GM21619 (cell line): ENCODE measurements around the gene REV3L.
A peak's percentile ranks its signal among the peaks of the same experiment; 100 is the strongest.
"Not testable (repeated sequence)": the region's sequence is repeated elsewhere in the genome, so short reads cannot be mapped to it uniquely, and the experiment has no call there.

Experiments
- ATAC-seq: cut with Tn5 transposase; IDR thresholded peaks from one replicate; pipeline ENCODE4 v1.9.1; 2021; ENCODE audit not compliant: unreplicated experiment

The REV3L gene

GRCh38 chr6:111381123-111381522 lies 101.9 kb downstream of the REV3L start:
- no peak for ATAC-seq

- ATAC-seq = no peak
Observed at GRCh38 chr6:111379831-111380230, 103.2 kb downstream of the REV3L start.

GRCh38 chr6:111379302-111379701 lies 103.7 kb downstream of the REV3L start:
- ATAC-seq = no peak

- ATAC-seq = no peak
Observed at GRCh38 chr6:111377558-111378120, 105.4 kb downstream of the REV3L start.

GRCh38 chr6:111367393-111368088 lies 115.5 kb downstream of the REV3L start:
- ATAC-seq = no peak

- ATAC-seq = no peak
Observed at GRCh38 chr6:111361648-111362047, 121.4 kb downstream of the REV3L start.

GRCh38 chr6:111358454-111358853 lies 124.6 kb downstream of the REV3L start:
- no peak for ATAC-seq

- no peak for ATAC-seq
Observed at GRCh38 chr6:111357705-111358104, 125.3 kb downstream of the REV3L start.

- ATAC-seq = no peak
Observed at GRCh38 chr6:111356551-111356950, 126.5 kb downstream of the REV3L start.

- no peak for ATAC-seq
Observed at GRCh38 chr6:111354758-111355555, 128.1 kb downstream of the REV3L start.

GRCh38 chr6:111353912-111354462 lies 129.0 kb downstream of the REV3L start:
- no peak for ATAC-seq

- no peak for ATAC-seq
Observed at GRCh38 chr6:111347589-111347988, 135.4 kb downstream of the REV3L start.

GRCh38 chr6:111342913-111343312 lies 140.1 kb downstream of the REV3L start:
- no peak for ATAC-seq

GRCh38 chr6:111339294-111339693 lies 143.7 kb downstream of the REV3L start:
- peak; percentile 36 for ATAC-seq

- peak; percentile 99 for ATAC-seq
Observed at GRCh38 chr6:111338843-111339242, 144.2 kb downstream of the REV3L start.

- ATAC-seq = no peak
Observed at GRCh38 chr6:111337829-111338236, 145.2 kb downstream of the REV3L start.

- peak; percentile 92 for ATAC-seq
Observed at GRCh38 chr6:111329882-111330633, 153.0 kb downstream of the REV3L start.

- ATAC-seq = no peak
Observed at GRCh38 chr6:111326563-111326962, 156.5 kb downstream of the REV3L start.

GRCh38 chr6:111322145-111322544 lies 160.9 kb downstream of the REV3L start:
- no peak for ATAC-seq

- not testable (repeated sequence) for ATAC-seq
Observed at GRCh38 chr6:111307950-111308349, 175.1 kb downstream of the REV3L start.

- ATAC-seq = no peak
Observed at GRCh38 chr6:111307275-111307858, 175.7 kb downstream of the REV3L start.
